DMS 273 treated with DMSO at 0.1 percent for 48 hours (cell line): ENCODE results near the gene FAM83C.
A peak's percentile ranks its signal among the peaks of the same experiment; 100 is the strongest.

ENCODE experiments used
- DNase-seq: peaks from one replicate; lab custom pipeline; 2025; lab: John Stamatoyannopoulos, UW

Gene FAM83C

DNA sequence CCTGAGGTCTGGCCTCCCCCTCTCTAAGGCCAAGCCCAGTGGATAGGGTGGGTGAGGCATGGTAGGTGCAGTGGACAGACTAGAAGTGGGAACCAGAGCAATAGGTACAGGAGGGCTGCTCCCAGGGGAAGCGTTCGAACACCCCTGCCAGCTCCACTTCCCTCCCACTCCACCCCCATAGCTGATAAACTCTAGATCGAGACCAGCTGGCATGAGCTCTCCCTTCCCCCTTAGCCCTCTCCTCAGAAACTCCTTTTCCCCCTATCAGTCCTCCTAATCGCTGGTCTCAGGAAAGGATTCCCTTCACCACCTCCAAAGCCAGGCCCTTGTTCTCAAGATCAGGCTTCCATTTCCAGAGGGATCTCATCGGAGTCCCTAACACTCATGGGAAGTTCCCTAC is 6.0 kb upstream of the FAM83C start:
- DNase-seq = no peak

- DNase-seq = no peak
Measured at GRCh38 chr20:35297740-35298139, 5.5 kb upstream of the FAM83C start.

DNA sequence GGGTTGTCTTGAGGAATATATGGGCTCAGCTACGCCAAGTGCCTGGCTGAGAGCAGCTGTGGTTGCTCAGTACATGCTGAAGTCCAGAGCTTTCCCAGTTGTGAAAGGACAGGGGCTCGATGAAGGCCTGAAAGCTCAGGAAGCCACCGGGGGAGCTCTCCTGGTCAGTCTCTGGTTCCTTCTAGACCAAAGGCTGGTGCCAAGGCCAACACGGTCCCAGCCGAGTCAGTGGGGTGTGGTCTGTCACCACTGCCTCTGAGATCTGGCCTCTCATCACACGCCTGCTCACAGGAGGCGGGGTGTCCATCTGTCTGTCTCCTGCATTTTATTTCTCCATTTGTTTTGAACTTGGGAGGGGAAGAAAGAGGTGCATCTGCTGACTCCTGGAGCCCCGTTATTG is 4.9 kb upstream of the FAM83C start:
- no peak for DNase-seq

- DNase-seq = no peak
Measured at GRCh38 chr20:35296101-35296554, 3.9 kb upstream of the FAM83C start.

- DNase-seq = no peak
Measured at GRCh38 chr20:35295674-35296073, 3.4 kb upstream of the FAM83C start.

DNA sequence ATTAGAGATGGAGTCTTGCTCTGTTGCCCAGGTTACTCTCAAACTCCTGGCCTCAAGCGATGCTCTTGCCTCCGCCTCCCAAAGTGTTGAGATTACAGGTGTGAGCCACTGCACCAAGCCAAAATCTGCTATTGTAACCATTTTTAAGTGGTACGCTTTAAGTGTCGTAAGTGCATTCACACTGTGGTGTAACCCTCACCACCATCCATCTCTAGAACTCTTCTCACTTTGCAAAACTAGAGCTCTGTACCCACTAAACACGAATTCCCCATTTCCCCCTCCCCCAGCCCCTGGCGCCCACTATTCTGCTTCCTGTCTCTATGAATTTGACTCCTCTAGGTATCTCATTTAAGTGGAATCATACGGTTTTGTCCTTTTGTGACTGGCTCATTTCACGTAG is 2.8 kb upstream of the FAM83C start:
- no peak for DNase-seq

GRCh38 chr20:35294293-35294685 is 2.1 kb upstream of the FAM83C start:
- no peak for DNase-seq

DNA sequence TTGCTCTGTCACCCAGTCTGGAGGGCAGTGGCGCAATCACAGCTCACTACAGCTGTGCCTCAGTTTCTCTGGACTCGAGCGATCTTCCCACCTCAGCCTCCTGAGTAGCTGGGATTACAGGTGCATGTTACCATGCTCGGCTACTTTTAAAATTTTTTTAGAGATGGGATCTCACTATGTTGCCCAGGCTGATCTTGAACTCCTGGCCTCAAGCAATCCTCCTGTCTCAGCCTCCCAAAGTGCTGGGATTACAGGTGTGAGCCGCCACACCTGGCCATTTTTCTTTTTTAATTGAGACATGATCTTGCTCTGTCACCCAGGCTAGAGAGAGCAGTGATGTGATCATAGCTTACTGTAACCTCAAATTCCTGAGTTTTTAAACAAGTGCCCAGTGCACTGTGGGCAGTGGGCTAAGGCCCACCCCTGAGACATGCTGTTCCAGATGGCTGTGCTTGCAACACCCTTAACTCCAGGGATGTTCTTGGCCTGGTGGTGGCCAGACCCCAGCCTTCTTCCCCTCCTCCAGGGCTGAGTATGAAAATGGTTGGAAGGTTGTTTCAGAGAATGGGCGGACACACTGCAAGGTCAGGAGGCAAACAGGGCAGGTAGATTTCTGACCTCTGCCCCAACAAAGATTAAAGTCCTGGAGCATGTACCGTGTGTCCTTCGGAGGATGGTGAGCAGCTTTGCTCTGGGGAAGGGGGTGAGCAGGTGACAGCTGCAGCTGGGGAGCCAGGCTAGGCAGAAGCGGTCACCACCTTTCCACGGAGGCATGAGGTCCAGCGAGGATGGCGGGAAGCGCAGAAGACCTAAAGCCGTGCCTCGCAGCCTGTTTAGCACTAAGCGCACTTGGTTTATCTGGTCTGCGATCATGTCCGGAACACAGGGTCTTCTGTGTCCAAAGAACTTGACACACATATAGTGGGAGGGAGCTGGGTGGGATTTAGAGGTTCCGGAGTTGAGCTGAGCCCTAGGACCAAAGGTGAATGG is 1.4 kb upstream of the FAM83C start:
- DNase-seq = no peak

- no peak for DNase-seq
Measured at GRCh38 chr20:35292504-35293285, 470 bp upstream of the FAM83C start.

- DNase-seq = no peak
Measured at GRCh38 chr20:35290887-35291417, 1.3 kb downstream of the FAM83C start.

GRCh38 chr20:35290186-35290886 is 1.9 kb downstream of the FAM83C start:
- no peak for DNase-seq

GRCh38 chr20:35288325-35289060 is 3.7 kb downstream of the FAM83C start:
- DNase-seq = no peak

DNA sequence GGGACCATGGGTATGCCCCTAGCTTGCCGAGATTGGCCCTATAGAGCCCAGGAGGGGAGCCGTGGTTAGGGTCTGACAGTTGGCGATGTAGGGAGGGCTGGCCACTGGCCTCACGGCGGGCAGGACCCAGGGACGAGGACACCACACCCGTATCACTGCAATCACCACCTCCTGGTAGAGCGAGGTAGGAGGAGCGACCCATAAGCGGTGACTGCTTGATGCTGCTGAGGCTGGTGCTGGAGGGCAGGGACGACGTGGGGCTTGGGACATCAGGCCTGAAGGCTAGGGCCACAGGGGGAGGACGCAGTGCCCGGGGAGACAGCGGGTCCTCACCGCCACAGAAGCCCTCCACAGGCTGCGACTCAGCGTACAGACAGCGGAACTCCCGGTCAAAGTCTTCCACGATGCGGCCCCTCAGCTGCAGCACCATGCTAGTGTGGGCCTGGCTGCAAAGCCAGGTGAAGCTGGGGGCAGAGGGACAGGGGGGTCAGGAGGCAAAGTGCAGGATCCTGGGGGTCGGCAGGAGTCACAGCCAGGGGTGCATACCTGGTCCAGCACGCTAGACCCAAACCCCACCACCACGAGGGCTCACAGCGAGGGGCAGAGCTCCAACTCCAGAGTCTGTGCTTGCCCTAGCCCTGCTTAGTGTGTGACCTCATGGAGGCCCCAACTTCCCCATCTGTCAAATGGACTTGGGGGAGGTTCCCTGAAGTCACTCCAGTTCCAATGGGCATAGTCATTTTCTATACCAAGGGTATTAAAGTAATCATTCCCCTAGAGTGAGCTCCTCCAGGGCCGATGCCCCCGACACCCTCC is 4.5 kb downstream of the FAM83C start:
- DNase-seq = no peak

- DNase-seq = no peak
Measured at GRCh38 chr20:35286899-35287508, 5.2 kb downstream of the FAM83C start.

DNA sequence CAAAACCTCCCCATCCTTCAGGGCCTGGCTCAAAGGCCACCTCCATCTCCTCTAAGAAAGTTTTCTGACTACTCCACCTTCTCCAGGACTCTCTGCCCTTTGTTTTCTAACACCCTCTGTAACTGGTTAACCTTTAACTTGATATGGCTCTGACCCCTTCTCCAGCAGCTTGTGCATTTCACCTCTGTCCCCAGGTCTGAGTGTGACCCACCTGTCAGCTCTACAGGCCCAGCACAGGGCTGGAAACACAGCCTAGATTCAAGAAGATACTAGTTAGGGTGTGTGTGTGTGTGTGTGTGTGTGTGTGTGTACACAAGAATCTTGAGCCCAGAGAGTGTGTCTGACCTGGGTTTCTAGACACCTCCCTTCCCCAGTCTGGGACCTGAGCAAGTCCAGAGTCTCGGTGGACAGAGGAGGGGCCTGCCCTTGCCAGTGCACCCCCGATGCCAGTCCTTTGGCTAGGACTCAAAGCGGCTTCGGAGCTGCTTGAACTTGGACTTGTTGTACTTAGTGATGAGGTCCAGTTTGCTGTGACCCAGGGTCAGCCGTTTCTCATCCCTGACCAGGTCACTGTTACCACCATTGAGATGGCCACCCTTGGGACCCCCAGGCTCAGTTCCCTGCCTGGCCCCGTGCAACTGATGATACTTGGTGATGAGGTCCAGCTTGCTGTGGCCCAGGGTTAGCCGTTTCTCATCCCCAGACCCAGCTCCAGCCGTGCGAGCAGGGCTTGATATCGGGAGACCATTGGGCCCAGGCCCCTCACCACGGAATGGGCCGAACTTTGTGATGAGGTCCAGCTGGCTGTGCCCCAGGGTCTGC is 5.9 kb downstream of the FAM83C start:
- DNase-seq = no peak

DNA sequence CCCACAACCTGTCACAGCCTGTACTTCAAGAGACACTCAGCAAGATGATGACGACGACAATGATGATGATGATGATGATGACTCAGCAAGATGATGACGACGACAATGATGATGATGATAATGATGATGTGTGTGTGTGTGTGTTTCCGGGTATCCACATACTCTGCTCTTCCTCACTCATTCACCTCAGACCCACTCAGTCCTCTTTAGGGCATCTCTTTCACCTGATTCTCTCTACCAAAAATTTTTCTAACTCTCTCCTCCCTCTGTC is 6.5 kb downstream of the FAM83C start:
- no peak for DNase-seq

- DNase-seq = no peak
Measured at GRCh38 chr20:35284992-35285805, 7.0 kb downstream of the FAM83C start.

GRCh38 chr20:35284267-35284991 is 7.8 kb downstream of the FAM83C start, which contains the start of gene EIF6:
Gene EIF6 (minus strand): TSS chr20:35284772. CDS start chr20:35284487, 285 bp downstream.
- DNase-seq = peak; percentile 69
